Measurements from ENCODE around the gene RMND1.
"Not testable (repeated sequence)": the region's sequence is repeated elsewhere in the genome, so short reads cannot be mapped to it uniquely, and the experiment has no call there.

RMND1 gene

GRCh38 chr6:151413372-151414145 lies 38.4 kb downstream of the RMND1 start:
- DNase-seq, result peak in 4 of 5 experiments; percentile 23 to 85 (median 60)

DNA sequence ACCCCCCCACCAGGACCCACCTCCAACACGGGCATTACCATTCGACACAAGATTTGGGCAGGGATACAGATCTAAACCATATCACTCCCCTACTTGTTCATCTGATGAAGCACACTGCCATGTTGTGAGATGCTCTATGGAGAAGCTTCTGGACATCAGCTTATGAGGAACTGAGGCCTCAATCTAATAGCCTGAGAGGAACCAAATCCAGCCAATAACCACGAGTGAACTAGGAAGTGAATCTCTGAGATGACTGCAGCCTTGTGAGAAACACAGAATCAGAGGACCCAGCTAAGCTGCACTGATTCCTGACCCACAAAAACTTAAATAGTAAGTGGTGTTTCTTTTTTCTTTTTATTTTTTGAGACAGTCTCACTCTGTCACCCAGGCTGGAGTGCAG lies 39.0 kb downstream of the RMND1 start:
- no peak for DNase-seq

DNA sequence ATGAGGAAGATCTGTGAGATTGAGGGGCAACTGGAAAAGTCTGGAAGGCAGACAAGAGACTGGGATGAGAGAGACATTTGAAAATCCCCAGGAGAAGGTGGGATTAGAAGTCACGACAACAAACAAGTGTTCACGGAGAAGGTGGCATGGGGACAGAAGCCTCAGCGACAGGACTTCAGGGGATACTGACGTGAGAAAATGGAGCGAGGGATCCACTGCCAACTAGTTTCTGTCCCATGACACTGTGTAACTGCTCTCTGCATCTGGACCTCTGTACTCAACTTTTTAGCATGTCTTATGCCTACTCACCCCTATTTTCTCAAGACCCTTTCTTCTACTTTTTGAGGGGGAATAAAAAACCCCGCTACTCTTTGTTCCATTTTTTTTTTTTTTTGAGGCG lies 42.2 kb downstream of the RMND1 start:
- DNase-seq, result no peak

DNA sequence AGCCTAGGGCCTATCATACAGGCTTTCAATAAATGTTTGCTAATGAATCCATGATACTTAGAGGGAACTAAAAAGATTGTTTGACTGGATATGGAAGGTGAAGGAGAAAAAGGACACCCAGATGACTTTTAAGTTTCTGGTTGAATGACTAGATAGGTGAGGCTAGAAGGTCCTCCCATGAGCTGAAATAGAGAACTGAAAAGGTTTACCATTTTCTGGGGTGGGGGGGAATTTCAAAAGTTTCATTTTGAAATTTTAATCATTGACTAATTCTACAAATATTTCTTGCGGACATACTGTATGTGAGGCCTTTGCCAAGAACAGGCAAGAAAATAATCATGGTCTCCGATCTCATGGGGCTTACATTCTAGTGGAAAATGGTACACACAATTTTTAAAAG lies 42.7 kb downstream of the RMND1 start:
- DNase-seq, result no peak

DNA sequence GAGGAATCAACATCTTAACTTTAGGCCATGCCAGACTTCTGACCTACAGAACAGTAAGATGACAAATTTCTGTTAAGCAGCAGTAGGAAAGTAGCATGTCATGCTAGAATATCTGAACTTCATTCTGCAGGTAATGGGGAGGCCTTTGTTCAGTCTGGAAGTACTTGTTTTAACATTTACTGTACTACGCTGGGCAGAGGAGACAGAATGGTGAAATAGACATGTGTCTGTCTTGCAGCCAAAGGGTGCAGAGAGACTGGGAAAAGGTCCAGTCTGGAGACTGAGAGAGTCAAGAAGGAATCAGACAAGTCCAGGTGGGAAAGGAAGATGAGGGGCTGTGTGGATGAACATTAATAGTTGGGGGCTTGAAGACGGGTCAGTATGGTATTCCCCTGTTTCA lies 43.1 kb downstream of the RMND1 start:
- no peak for DNase-seq

DNA sequence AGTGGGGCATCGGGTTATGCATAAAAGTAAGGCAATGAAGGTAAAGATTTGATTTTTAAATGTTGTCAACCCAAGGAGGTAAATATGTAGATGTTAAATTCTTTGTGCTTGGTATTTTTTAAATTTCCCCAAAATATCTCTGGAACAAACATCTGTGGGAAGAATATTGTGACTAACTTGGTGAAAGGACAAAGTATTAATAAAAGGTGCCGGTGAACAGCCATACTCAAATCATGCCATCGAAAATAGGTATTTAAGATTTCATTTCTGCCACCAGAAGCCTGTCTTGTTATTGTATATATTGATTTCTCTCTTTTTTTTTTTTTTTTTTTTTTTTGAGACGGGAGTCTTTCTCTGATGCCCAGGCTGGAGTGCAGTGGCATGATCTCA lies 48.0 kb downstream of the RMND1 start:
- DNase-seq, result no peak

GRCh38 chr6:151402228-151402627 lies 49.7 kb downstream of the RMND1 start:
- DNase-seq, result no peak

- DNase-seq, result no peak
Measured at GRCh38 chr6:151400473-151400872, 51.5 kb downstream of the RMND1 start.

- peak in 1 of 5 experiments; percentile 56 for DNase-seq
Measured at GRCh38 chr6:151399679-151400078, 52.2 kb downstream of the RMND1 start.

- DNase-seq, result no peak
Measured at GRCh38 chr6:151393410-151393809, 58.5 kb downstream of the RMND1 start.

DNA sequence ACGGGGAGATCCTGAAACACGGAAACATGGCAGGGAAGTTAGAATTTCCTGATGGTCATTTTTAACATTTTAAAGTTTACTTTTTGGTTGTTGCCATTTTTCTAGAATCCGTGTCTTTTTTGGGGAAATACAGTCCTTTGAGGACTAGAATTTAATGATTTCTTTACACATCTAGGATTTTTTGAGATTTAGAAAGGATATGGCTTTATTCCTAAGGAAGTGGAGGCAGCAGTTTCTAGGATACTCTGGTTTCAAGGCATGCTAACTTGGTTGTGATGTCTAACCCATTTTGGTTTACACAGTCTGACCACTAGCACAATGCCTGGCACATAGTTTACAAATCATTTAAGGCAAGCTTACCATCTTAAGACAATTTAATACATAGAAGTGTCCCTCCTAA lies 59.5 kb downstream of the RMND1 start:
- DNase-seq, result no peak

DNA sequence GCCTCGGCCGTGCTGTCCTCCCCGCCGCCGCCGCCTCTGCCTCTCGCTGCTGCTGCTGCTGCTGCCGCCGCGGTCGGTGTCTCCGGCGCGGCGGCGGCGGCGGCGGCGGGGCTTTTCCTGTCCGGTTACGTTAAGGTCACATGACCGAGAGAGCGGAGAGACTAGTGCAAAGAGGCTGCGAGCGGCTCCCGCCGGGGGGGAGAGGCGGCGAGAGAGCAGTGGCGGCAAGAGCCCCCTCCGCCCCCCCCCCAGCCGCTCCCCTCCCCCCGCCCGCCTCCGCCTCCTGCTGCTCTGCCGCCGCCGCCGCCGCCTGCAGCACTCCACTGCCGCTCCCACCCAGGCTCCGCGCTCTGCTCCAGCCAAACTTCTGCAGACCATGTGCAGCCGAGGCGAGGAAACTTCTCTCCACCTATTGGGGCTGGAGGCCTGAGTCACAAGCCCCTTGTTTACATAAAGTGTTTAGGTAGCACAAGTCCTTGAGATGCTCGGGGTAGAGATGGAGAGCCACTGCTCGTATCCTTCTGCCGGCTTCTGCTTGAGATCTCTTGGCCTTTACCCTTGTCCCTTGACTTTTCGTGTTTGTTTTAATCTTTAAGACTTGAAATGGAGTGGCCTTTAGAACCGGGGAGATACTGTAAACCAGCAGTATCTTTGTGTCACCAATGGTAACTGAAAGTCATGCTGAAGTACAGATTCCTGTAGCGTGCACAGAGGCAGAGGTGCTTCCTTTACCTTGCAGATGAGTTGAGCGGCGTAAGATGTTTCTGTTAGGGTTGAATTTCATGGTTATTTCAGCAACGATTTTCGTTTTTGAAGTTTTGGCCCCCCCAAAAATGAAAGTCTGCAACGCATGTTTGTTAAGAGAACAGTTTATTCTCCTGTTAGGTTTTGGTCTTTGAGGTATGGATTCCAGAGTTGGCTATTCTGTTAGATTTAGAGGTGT lies 60.2 kb downstream of the RMND1 start, which contains the start of gene ZBTB2:
Gene ZBTB2, minus strand, starts transcription at position 89 of the 943 bp plus-strand sequence. CDS start 17,922 bp downstream, outside the sequence.
- peak; percentile 40 to 82 (median 64) for DNase-seq

GRCh38 chr6:151390851-151391470 lies 61.0 kb downstream of the RMND1 start:
- peak in 4 of 5 experiments; percentile 72 to 91 (median 77) for DNase-seq

DNA sequence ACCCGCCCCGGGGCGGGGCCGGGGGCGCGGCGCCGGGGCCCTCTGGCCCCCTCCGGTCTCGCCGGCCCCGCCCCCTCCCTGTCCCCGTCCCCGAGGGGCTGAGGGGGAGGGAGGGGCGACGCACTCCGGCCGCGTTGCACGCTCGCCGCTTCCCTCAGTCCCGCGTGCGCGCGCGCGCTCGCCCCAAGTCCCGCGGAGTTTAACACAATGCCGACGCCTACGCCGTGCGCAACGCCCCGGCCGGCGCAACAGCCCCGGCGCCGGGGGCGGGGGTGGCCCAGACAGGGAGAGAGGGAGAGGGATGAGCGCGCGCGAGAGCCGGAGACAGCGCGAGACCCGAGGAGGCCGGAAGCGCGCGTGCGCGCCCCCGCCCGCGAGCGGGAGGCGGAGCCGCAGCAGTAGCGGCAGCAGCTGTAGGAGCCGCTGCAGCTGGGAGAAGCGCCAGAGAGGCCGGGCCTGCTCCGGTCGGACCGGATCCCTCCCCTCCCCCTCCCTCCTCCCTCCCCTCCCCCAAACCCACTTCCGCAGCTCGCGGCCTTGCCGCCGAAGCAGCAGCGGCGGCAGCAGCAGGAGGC lies 61.6 kb downstream of the RMND1 start:
- peak; percentile 94 to 100 (median 98) for DNase-seq

DNA sequence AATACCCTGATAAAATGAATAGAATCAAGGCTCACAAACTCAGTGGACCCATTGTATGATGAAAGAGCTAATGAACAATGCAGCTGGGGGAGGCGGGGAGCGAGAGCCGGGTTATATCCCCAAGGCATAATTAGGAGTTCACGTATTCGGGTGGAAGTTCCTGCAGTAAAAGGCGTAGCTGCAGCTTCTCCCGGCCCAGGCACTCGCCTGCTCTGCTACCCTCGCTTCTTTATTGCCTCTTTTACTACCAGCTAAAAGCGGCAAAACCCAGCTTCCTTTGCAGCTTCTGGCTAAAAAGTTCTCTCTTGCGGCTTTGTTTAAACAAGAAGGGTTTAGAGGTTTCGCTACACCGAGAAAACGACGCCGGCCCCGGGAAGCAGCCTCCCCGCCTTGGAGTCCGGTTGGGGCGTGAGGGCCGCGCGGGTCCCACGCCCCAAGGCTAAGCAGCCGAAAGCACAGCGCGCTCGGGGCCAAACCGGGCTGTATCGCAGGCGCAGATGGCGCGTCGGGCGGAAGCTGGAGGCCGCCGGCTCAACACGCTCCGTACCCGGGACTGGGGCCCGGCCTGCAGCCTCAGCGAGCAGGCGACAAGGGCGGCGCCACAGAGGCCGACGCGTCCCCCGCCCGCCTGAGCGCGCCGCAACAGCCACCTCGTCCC lies 62.2 kb downstream of the RMND1 start:
- DNase-seq, result no peak

DNA sequence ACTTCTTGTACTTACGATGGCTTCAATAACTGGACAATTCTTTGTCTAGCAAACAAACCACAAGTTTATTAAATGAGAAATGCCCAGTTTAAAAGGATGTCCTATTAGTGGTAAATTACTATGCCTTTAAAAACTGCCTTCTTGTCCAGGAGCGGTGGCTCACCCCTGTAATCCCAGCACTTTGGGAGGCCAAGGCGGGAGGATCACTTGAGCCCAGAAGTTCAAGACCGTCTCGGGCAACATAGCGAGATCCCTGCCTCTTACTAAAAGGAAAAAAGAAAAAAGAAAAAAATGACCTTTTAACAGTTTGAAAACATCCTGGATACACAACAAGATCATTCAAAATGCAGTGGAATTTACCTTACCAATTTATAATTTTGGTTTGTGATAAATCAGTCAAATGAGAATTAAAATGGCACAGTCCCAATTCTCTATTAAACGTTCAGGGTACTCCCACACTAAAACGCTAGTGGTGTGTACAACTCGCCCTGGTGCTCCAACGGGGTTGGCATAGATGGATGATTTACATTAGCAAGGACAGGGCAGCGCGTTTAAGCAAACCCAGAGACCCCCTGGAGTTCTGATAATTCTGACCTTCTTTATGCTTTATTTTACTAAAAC lies 62.8 kb downstream of the RMND1 start:
- peak in 1 of 5 experiments; percentile 47 for DNase-seq

DNA sequence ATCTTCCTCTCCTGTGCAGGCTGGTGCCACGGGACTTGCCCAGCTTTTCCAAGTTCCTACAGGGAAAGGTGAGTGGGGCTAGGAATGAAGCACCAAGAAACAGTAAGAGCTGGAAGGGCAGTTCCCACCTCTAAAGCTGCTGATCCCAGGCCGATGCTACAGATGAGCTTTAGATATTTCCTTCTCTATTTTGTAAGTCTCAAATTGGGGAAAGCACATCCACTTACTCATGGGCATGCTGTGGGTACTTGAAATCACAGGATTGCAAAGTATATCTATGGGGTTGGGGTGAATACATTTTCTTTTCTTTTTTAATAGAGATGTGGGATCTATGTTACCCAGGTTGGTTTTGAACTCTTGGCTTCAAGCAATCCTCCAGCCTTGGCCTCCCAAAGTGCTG lies 63.7 kb downstream of the RMND1 start:
- no peak for DNase-seq

DNA sequence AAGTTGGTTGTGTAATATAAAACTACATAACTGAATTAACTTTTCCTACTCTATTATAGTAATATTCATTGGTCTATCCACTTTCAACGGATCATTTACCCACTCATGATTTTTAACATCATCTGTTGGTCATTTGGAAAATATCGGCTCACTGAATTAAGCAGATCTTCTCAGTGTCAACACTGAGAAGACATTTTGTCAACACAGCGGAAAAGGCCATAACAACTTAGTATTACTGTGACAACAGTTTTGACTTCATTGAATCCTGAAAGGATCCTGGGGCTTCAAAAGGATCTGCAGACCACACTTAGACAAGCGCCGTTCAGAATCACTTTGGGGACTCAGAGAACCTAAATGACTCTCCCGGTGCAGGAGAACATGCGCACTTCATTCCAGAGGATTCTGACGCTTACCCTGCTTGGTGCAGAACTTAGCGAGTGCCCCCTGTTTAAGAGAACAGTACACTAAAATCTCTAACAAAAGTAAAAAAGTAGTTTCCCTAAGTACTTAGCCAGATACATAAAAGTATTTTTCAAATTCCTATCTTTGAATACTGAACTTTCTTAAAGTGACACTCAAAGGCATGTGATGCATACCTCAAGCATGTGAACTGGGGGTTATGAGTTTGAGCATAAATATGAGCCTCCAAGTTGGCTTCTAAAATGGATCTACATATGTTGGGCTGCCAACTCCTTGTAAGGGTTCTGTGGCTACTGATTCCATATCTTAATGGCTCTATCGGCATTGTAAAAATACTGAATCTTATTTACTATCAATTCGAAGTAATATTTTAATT lies 64.6 kb downstream of the RMND1 start:
- DNase-seq, result no peak

- peak in 1 of 5 experiments; percentile 45 for DNase-seq
Measured at GRCh38 chr6:151385177-151385576, 66.7 kb downstream of the RMND1 start.

DNA sequence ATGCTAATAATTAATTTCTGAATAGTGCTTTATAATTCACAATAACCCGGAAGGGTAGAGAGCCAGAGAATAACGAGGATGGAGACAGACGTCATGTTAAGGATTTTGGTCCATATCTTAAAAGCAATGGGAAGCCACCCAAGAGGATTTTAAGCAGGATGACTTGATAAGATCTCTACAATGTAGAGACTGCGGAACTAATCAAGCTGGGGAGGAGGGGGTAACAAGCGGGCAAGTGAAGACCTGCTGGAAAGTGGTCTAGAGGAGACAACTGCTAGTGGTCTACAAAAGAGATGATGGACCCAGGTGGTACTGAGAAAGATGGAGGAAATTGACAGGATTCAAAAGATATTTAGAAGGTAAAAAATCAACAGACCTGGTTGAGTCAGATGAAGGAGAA lies 67.8 kb downstream of the RMND1 start:
- no peak for DNase-seq

DNA sequence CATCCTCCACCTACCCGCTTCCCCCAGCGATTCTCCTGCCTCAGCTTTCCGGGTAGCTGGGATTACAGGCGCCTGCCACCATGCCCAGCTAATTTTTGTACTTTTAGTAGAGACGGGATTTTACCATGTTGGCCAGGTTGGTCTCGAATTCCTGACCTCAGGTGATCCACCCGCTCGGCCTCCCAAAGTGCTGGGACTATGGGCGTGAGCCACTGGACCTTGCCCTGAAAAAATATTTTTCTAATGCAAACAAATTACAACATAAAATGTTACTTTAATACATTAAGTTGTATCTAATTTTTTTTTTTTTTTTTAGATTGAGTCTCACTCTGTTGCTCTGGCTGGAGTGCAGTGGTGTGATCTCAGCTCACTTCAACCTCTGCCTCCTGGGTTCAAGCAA lies 69.3 kb downstream of the RMND1 start:
- not testable (repeated sequence) for DNase-seq
